HEK293 (cell line): Measurements from ENCODE around the gene CELF6.

ENCODE experiments used
- CTCF ChIA-PET: fragments of 350-600 bp; formaldehyde crosslinking; extraction: SDS; loops from one replicate; lab custom pipeline; 2021; ENCODE audit warnings: antibody characterized with exemption; lab: Yijun Ruan, JAX
- POLR2A ChIA-PET: fragments of 300-600 bp; formaldehyde crosslinking; extraction: SDS; loops from one replicate; lab custom pipeline; 2020; ENCODE audit warnings: antibody characterized with exemption, inconsistent platforms; lab: Yijun Ruan, JAX
- H3K27ac ChIP-seq: fragments of 200-500 bp; sonication (Bioruptor generic); 2 replicates; pipeline ENCODE4 v1.5.1; 2014; ENCODE audit warnings: low read depth, low read length, control low read depth, inconsistent platforms; ENCODE audit errors: extremely low read depth
- H3K36me3 ChIP-seq, 2 experiments: fragments of 200-500 bp in 1 of 2; sonication (Bioruptor generic) in 1 of 2; 1 replicate in 1 of 2; 2 replicates in 1 of 2; pipeline ENCODE4 v1.5.1; 2014 to 2017; ENCODE audit warnings: inconsistent platforms in 2 of 2, low read length in 2 of 2; ENCODE audit not compliant: control insufficient read depth in 2 of 2, insufficient read depth in 1 of 2
- H3K4me1 ChIP-seq: fragments of 200-500 bp; sonication (Bioruptor generic); 2 replicates; pipeline ENCODE4 v1.5.1; 2014; ENCODE audit warnings: mild to moderate bottlenecking, low read length, inconsistent platforms; ENCODE audit not compliant: control insufficient read depth, insufficient read depth
- H3K4me3 ChIP-seq: 2 replicates; pipeline ENCODE4 v1.5.1; 2011; ENCODE audit warnings: low read depth, mild to moderate bottlenecking, control low read depth, low read length, moderate library complexity
- H3K9me3 ChIP-seq: fragments of 200-500 bp; sonication (Bioruptor generic); 2 replicates; pipeline ENCODE4 v1.5.1; 2014; ENCODE audit warnings: low read depth, low read length, inconsistent platforms; ENCODE audit not compliant: control insufficient read depth, insufficient read depth
- CTCF ChIP-seq: fragments of 450-650 bp; formaldehyde crosslinking; IDR thresholded peaks from 2 replicates; pipeline ENCODE4 v1.5.1; 2016; ENCODE audit warnings: missing biosample characterization, missing genetic modification characterization
- EGR2 ChIP-seq: fragments of 450-650 bp; formaldehyde crosslinking; IDR thresholded peaks from 2 replicates; pipeline ENCODE4 v1.5.1; 2016; ENCODE audit warnings: low read depth, missing biosample characterization, missing genetic modification characterization
- GLIS2 ChIP-seq: fragments of 450-650 bp; formaldehyde crosslinking; IDR thresholded peaks from 2 replicates; pipeline ENCODE4 v1.5.1; 2016; ENCODE audit warnings: missing biosample characterization, missing genetic modification characterization
- KLF10 ChIP-seq: fragments of 450-650 bp; IDR thresholded peaks from 2 replicates; pipeline ENCODE4 v1.5.1; 2018; ENCODE audit warnings: missing biosample characterization, mild to moderate bottlenecking, missing genetic modification characterization
- KLF16 ChIP-seq: fragments of 450-650 bp; formaldehyde crosslinking; IDR thresholded peaks from 2 replicates; pipeline ENCODE4 v1.5.1; 2017; ENCODE audit warnings: missing biosample characterization, missing genetic modification characterization
- PATZ1 ChIP-seq: fragments of 450-650 bp; formaldehyde crosslinking; IDR thresholded peaks from 2 replicates; pipeline ENCODE4 v1.5.1; 2016; ENCODE audit warnings: missing biosample characterization, missing genetic modification characterization
- REPIN1 ChIP-seq: fragments of 450-650 bp; formaldehyde crosslinking; IDR thresholded peaks from 2 replicates; pipeline ENCODE4 v1.5.1; 2017; ENCODE audit warnings: missing biosample characterization, missing genetic modification characterization, low read depth
- SP2 ChIP-seq: fragments of 450-650 bp; formaldehyde crosslinking; IDR thresholded peaks from 2 replicates; pipeline ENCODE4 v1.5.1; 2016; ENCODE audit warnings: missing biosample characterization, missing genetic modification characterization
- YY1 ChIP-seq: fragments of 450-650 bp; formaldehyde crosslinking; IDR thresholded peaks from 2 replicates; pipeline ENCODE4 v1.5.1; 2018; ENCODE audit warnings: missing biosample characterization, missing genetic modification characterization
- ZBTB17 ChIP-seq: fragments of 450-650 bp; formaldehyde crosslinking; IDR thresholded peaks from 2 replicates; pipeline ENCODE4 v1.5.1; 2016; ENCODE audit warnings: missing biosample characterization, missing genetic modification characterization
- ZFP69B ChIP-seq: fragments of 450-650 bp; formaldehyde crosslinking; IDR thresholded peaks from 2 replicates; pipeline ENCODE4 v1.5.1; 2016; ENCODE audit warnings: missing biosample characterization, missing genetic modification characterization
- ZNF2 ChIP-seq: fragments of 450-650 bp; formaldehyde crosslinking; IDR thresholded peaks from 2 replicates; pipeline ENCODE4 v1.5.1; 2016; ENCODE audit warnings: missing biosample characterization, missing genetic modification characterization
- ZNF335 ChIP-seq: fragments of 450-650 bp; formaldehyde crosslinking; conservative IDR thresholded peaks from 2 replicates; pipeline ENCODE4 v1.5.1; 2016; ENCODE audit warnings: missing biosample characterization, missing genetic modification characterization
- ZNF433 ChIP-seq: fragments of 450-650 bp; formaldehyde crosslinking; IDR thresholded peaks from 2 replicates; pipeline ENCODE4 v1.5.1; 2016; ENCODE audit warnings: missing biosample characterization, missing genetic modification characterization, low read depth
- ZNF555 ChIP-seq: fragments of 450-650 bp; formaldehyde crosslinking; conservative IDR thresholded peaks from 2 replicates; pipeline ENCODE4 v1.5.1; 2017; ENCODE audit warnings: missing biosample characterization, mild to moderate bottlenecking, missing genetic modification characterization, inconsistent platforms
- ZNF654 ChIP-seq: fragments of 450-650 bp; formaldehyde crosslinking; IDR thresholded peaks from 2 replicates; pipeline ENCODE4 v1.5.1; 2016; ENCODE audit warnings: low read depth, missing biosample characterization, missing genetic modification characterization
- ZNF660 ChIP-seq: fragments of 450-650 bp; IDR thresholded peaks from 2 replicates; pipeline ENCODE4 v1.5.1; 2018; ENCODE audit warnings: missing biosample characterization, mild to moderate bottlenecking, missing genetic modification characterization
- ZNF747 ChIP-seq: fragments of 450-650 bp; formaldehyde crosslinking; IDR thresholded peaks from 2 replicates; pipeline ENCODE4 v1.5.1; 2016; ENCODE audit warnings: missing biosample characterization, missing genetic modification characterization
- TF ChIP-seq, protein P1 (sequence below): fragments of 450-650 bp; formaldehyde crosslinking; IDR thresholded peaks from 2 replicates; pipeline ENCODE4 v1.5.1; 2016; ENCODE audit warnings: missing biosample characterization, missing genetic modification characterization

Gene CELF6

DNA sequence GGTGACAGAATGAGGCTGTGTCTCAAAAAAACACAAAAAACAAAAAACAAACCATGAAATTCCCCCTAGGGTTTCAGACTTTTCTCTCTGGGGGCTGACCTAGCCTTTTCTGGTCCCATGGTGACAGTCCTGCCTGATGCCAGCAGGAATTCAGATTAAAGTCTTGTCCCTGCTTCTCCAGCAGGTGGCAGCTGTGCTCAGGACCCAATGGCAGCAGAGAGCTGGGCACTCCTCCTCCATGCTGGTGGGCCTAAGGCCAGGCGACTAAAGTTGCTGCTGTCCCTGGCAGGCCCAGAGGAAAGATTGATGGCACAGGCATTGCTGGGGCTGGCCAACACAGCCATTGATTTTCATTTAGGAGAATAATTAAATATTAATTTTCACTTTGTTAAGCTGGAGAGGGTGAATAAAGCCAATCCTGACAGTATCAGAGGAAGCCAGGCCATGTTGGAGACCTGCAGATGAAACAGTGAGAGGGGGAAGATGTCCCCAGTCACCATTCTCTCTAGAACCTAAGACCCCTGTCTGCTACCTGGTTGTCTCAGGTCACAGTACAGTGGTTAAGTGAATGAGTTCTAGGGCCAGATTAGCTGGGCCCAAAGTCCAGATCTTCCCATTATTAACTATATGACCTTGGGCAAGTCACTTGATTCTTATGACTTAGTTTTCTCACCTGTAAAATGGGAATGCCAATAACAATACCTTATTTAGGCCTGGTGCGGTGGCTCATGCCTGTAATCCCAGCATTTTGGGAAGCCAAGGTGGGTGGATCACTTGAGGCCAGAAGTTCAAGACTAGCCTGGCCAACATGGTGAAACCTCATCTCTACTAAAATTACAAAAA, 7.1 kb downstream of the CELF6 start:
- CTCF ChIA-PET, result interaction anchor here (0.5 to 3.2 kb wide), 38 partner anchors 8 to 1218 kb away, joined by 3 to 24 read pairs (median 3); no protein-coding TSS in a partner anchor
- H3K27ac ChIP-seq, result no peak overlapping the region
- H3K4me3 ChIP-seq, result no peak overlapping the region
- POLR2A ChIA-PET, result interaction anchor here (1.2 to 1.4 kb wide), 3 partner anchors 63 to 374 kb away, joined by 3 read pairs; partner anchors contain the start of genes BBS4, HEXA and HIGD2B
- 0 out of 2 replicates have a peak, but pooled peaks have one; percentile 17 for TF ChIP-seq ZFP69B (tag by site-specific recombination)
- 0 out of 2 replicates have a peak, but pooled peaks have one; percentile 40 for TF ChIP-seq KLF10 (tag by site-specific recombination)
- peak; percentile 7; the same call in 1 of the 2 replicates for TF ChIP-seq ZNF660 (tag by site-specific recombination)
- no peak for TF ChIP-seq ZNF747 (tag by site-specific recombination)
- peak; percentile 82 for TF ChIP-seq ZNF654 (tag by site-specific recombination)
- no peak for TF ChIP-seq GLIS2 (tag by site-specific recombination)
- 0 out of 2 replicates have a peak, but pooled peaks have one; percentile 20 for TF ChIP-seq SP2 (tag by site-specific recombination)
- TF ChIP-seq ZBTB17 (tag by site-specific recombination), result peak; percentile 42
- peak; percentile 64 for TF ChIP-seq YY1 (tag by site-specific recombination)
- TF ChIP-seq ZNF433 (tag by site-specific recombination), result no peak
- TF ChIP-seq ZNF555 (tag by site-specific recombination), result no peak
- peak; percentile 82 for TF ChIP-seq CTCF (tag by site-specific recombination)
- TF ChIP-seq PATZ1 (tag by site-specific recombination), result 0 out of 2 replicates have a peak, but pooled peaks have one; percentile 18
- TF ChIP-seq ZNF2 (tag by site-specific recombination), result peak; percentile 95
- no peak for TF ChIP-seq KLF16 (tag by site-specific recombination)
- peak; percentile 60 for TF ChIP-seq ZNF335 (tag by site-specific recombination)
- no peaks in the 10 kb centered on the region for H3K36me3 ChIP-seq
- no peaks in the 10 kb centered on the region for H3K9me3 ChIP-seq
- H3K4me1 ChIP-seq, result no peaks in the 10 kb centered on the region

GRCh38 chr15:72307026-72307425, 12.9 kb downstream of the CELF6 start:
- H3K27ac ChIP-seq, result no peak overlapping the region
- TF ChIP-seq, protein P1, sequence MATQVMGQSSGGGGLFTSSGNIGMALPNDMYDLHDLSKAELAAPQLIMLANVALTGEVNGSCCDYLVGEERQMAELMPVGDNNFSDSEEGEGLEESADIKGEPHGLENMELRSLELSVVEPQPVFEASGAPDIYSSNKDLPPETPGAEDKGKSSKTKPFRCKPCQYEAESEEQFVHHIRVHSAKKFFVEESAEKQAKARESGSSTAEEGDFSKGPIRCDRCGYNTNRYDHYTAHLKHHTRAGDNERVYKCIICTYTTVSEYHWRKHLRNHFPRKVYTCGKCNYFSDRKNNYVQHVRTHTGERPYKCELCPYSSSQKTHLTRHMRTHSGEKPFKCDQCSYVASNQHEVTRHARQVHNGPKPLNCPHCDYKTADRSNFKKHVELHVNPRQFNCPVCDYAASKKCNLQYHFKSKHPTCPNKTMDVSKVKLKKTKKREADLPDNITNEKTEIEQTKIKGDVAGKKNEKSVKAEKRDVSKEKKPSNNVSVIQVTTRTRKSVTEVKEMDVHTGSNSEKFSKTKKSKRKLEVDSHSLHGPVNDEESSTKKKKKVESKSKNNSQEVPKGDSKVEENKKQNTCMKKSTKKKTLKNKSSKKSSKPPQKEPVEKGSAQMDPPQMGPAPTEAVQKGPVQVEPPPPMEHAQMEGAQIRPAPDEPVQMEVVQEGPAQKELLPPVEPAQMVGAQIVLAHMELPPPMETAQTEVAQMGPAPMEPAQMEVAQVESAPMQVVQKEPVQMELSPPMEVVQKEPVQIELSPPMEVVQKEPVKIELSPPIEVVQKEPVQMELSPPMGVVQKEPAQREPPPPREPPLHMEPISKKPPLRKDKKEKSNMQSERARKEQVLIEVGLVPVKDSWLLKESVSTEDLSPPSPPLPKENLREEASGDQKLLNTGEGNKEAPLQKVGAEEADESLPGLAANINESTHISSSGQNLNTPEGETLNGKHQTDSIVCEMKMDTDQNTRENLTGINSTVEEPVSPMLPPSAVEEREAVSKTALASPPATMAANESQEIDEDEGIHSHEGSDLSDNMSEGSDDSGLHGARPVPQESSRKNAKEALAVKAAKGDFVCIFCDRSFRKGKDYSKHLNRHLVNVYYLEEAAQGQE, result no peak
- TF ChIP-seq REPIN1, result no peak
- peak; percentile 37; the same call in 1 of the 2 replicates for TF ChIP-seq EGR2 (tag by site-specific recombination)
- no peaks in the 10 kb centered on the region for H3K4me1 ChIP-seq
- no peaks in the 10 kb centered on the region for H3K9me3 ChIP-seq
- ChIA-PET POLR2A (no interaction called here), CTCF (interaction anchor here (0.6 kb wide), 1 partner anchor 777 kb away, joined by 4 read pairs; no protein-coding TSS in a partner anchor)
- H3K4me3 ChIP-seq, result no peak overlapping the region
- H3K36me3 ChIP-seq, result no peaks in the 10 kb centered on the region
